ENCODE data around the gene CDHR4. TPM values are rescaled to one million over a fixed set of nuclear protein-coding genes. Genes with fewer than 3 reads are reported as not detected.

The CDHR4 gene
- total and polyA plus RNA-seq, 10 donors: 0.06 to 0.29 TPM; not detected in 8

GRCh38 chr3:49841806-49842205, 42.1 kb upstream of the CDHR4 start:
- no peak overlapping the region for H3K4me3 ChIP-seq
- no peak for DNase-seq
- H3K9me3 ChIP-seq: no peaks in the 10 kb centered on the region
- TF ChIP-seq POLR2A (IDR thresholded peaks at IDR 0.05) (no peak), CTCF (IDR thresholded peaks at IDR 0.05 in 8 of 11, conservative IDR thresholded peaks at IDR 0.05 in 3 of 11) (no peak), POLR2AphosphoS5 (IDR thresholded peaks at IDR 0.05) (no peak)
- H3K36me3 ChIP-seq: peaks cover 0 to 45% (median 0%) of the 10 kb centered on the region in 6 donors
- no peaks in the 10 kb centered on the region for H3K27me3 ChIP-seq (replicated peaks in 1 of 7)
- 89 to 97% (median 95%) methylated on average over 6 to 7 of the region's 7 CpGs for WGBS, 5 donors
- intact Hi-C loops (cut with DNase I; ENCODE audit: low total_unique reads): loop anchor here (5.0 kb wide), 1 partner anchor 140 kb away; no protein-coding TSS in a partner anchor
- peaks cover 0 to 9% (median 7%) of the 10 kb centered on the region in 6 donors for H3K4me1 ChIP-seq
- no peak overlapping the region for H3K27ac ChIP-seq

GRCh38 chr3:49841126-49841696, 41.5 kb upstream of the CDHR4 start:
- intact Hi-C loops (cut with DNase I; ENCODE audit: low total_unique reads): loop anchor here (5.0 kb wide), 1 partner anchor 139 kb away; no protein-coding TSS in a partner anchor
- no peak overlapping the region for H3K27ac ChIP-seq

GRCh38 chr3:49840388-49840787, 40.7 kb upstream of the CDHR4 start:
- H3K4me1 ChIP-seq: peaks cover 0 to 9% (median 7%) of the 10 kb centered on the region in 6 donors
- H3K27me3 ChIP-seq (replicated peaks in 1 of 7): no peaks in the 10 kb centered on the region
- 62 to 83% (median 72%) methylated on average over 2 of the region's 2 CpGs for WGBS, 5 donors
- intact Hi-C loops (cut with DNase I; ENCODE audit: low total_unique reads): loop anchor here (5.0 kb wide), 1 partner anchor 138 kb away; no protein-coding TSS in a partner anchor
- TF ChIP-seq CTCF (IDR thresholded peaks at IDR 0.05 in 8 of 11, conservative IDR thresholded peaks at IDR 0.05 in 3 of 11) (no peak), POLR2A (IDR thresholded peaks at IDR 0.05) (no peak), POLR2AphosphoS5 (IDR thresholded peaks at IDR 0.05) (no peak)
- no peak overlapping the region for H3K27ac ChIP-seq
- peaks cover 0 to 36% (median 0%) of the 10 kb centered on the region in 6 donors for H3K36me3 ChIP-seq
- no peak overlapping the region for H3K4me3 ChIP-seq
- no peaks in the 10 kb centered on the region for H3K9me3 ChIP-seq
- no peak for DNase-seq

More at GRCh38 chr3:49841126-49841696, 41.5 kb upstream of the CDHR4 start:
- no peak for DNase-seq
- no peak overlapping the region for H3K4me3 ChIP-seq
- TF ChIP-seq CTCF (IDR thresholded peaks at IDR 0.05 in 8 of 11, conservative IDR thresholded peaks at IDR 0.05 in 3 of 11) (peak in 3 of 11 experiments; percentile 7 to 14 (median 14)), POLR2AphosphoS5 (IDR thresholded peaks at IDR 0.05) (no peak)
- H3K36me3 ChIP-seq: peaks cover 0 to 43% (median 0%) of the 10 kb centered on the region in 6 donors
- H3K9me3 ChIP-seq: no peaks in the 10 kb centered on the region
- peaks cover 0 to 9% (median 7%) of the 10 kb centered on the region in 6 donors for H3K4me1 ChIP-seq
- no peaks in the 10 kb centered on the region for H3K27me3 ChIP-seq (replicated peaks in 1 of 7)

- H3K27ac ChIP-seq: no peak overlapping the region
- WGBS, 5 donors: 41 to 54% (median 43%) methylated on average over 6 of the region's 6 CpGs
- intact Hi-C loops (cut with DNase I; ENCODE audit: low total_unique reads): loop anchor here (5.0 kb wide), 1 partner anchor 37 kb away; the partner anchor contains the start of gene INKA1
Observed at GRCh38 chr3:49839193-49839809, 39.6 kb upstream of the CDHR4 start.

More at GRCh38 chr3:49839193-49839809, 39.6 kb upstream of the CDHR4 start:
- Histone ChIP-seq H3K27me3 (replicated peaks in 1 of 7) (no peaks in the 10 kb centered on the region), H3K36me3 (peaks cover 0 to 32% (median 0%) of the 10 kb centered on the region in 6 donors), H3K4me1 (peaks cover 0 to 9% (median 7%) of the 10 kb centered on the region in 6 donors), H3K9me3 (no peaks in the 10 kb centered on the region), H3K4me3 (no peak overlapping the region)
- no peak for TF ChIP-seq POLR2A (IDR thresholded peaks at IDR 0.05)
- TF ChIP-seq POLR2AphosphoS5 (IDR thresholded peaks at IDR 0.05): peak in 1 of 3 donors; percentile 73
- TF ChIP-seq CTCF (IDR thresholded peaks at IDR 0.05 in 8 of 11, conservative IDR thresholded peaks at IDR 0.05 in 3 of 11): peak; percentile 73 to 96 (median 91)
- peak; percentile 92 for DNase-seq
